ENCODE data around the gene FLRT3. TPM values are rescaled to one million over a fixed set of nuclear protein-coding genes. Genes with fewer than 3 reads are reported as not detected.

Gene FLRT3
- total RNA-seq, 2 donors from 2014 or later: 81.7 to 112 TPM

- Histone ChIP-seq H3K27ac (ENCODE audit: low read depth, low read length) (no peak overlapping the region), H3K36me3 (ENCODE audit: control insufficient read depth, insufficient read depth, low read length) (no peaks in the 10 kb centered on the region), H3K9me3 (ENCODE audit: control insufficient read depth, low read length) (no peaks in the 10 kb centered on the region), H3K4me3 (ENCODE audit: low read length) (no peak overlapping the region), H3K27me3 (ENCODE audit: control insufficient read depth, insufficient read depth, low read length, poor library complexity, severe bottlenecking) (no peaks in the 10 kb centered on the region), H3K9ac (ENCODE audit: extremely low read depth, low read length, poor library complexity, severe bottlenecking) (no peak overlapping the region), H3K4me1 (ENCODE audit: control insufficient read depth, insufficient read depth, low read length) (no peaks in the 10 kb centered on the region)
- H3K4me3 Mint-ChIP-seq: no peak overlapping the region
- no peaks in the 10 kb centered on the region for H3K36me3 Mint-ChIP-seq (ENCODE audit: low read depth)
- H3K27me3 Mint-ChIP-seq (ENCODE audit: insufficient read depth): no peaks in the 10 kb centered on the region
- TF ChIP-seq CTCF (conservative IDR thresholded peaks at IDR 0.05): no peak
- H3K27ac Mint-ChIP-seq: no peak overlapping the region
- H3K9me3 Mint-ChIP-seq: no peaks in the 10 kb centered on the region
- H3K4me1 Mint-ChIP-seq: no peaks in the 10 kb centered on the region
- WGBS, 2 experiments (ENCODE audit: insufficient coverage in 1 of 2, insufficient read length in 1 of 2): 42 to 50% methylated on average over 2 of the region's 3 CpGs
- DNase-seq: no peak
These were observed 41.6 kb downstream of the FLRT3 start for GRCh38 chr20:14295770-14296309.

- no peaks in the 10 kb centered on the region for H3K4me1 ChIP-seq (ENCODE audit: control insufficient read depth, insufficient read depth, low read length)
- Mint-ChIP-seq H3K4me1 (no peaks in the 10 kb centered on the region), H3K9me3 (no peaks in the 10 kb centered on the region), H3K4me3 (no peak overlapping the region), H3K36me3 (ENCODE audit: low read depth) (no peaks in the 10 kb centered on the region), H3K27me3 (ENCODE audit: insufficient read depth) (no peaks in the 10 kb centered on the region), H3K27ac (no peak overlapping the region)
- no peak for TF ChIP-seq CTCF (conservative IDR thresholded peaks at IDR 0.05)
- DNase-seq: no peak
- no peak overlapping the region for H3K4me3 ChIP-seq (ENCODE audit: low read length)
- no peaks in the 10 kb centered on the region for H3K36me3 ChIP-seq (ENCODE audit: control insufficient read depth, insufficient read depth, low read length)
- H3K9ac ChIP-seq (ENCODE audit: extremely low read depth, low read length, poor library complexity, severe bottlenecking): no peak overlapping the region
- no peak overlapping the region for H3K27ac ChIP-seq (ENCODE audit: low read depth, low read length)
- H3K27me3 ChIP-seq (ENCODE audit: control insufficient read depth, insufficient read depth, low read length, poor library complexity, severe bottlenecking): no peaks in the 10 kb centered on the region
- H3K9me3 ChIP-seq (ENCODE audit: control insufficient read depth, low read length): no peaks in the 10 kb centered on the region
- WGBS, 2 experiments (ENCODE audit: insufficient coverage in 1 of 2, insufficient read length in 1 of 2): 46 to 88% methylated on average over 1 to 2 of the region's 2 CpGs
These were observed 42.2 kb downstream of the FLRT3 start for GRCh38 chr20:14295238-14295637.

- no peak for TF ChIP-seq CTCF (conservative IDR thresholded peaks at IDR 0.05)
- no peaks in the 10 kb centered on the region for H3K4me1 ChIP-seq (ENCODE audit: control insufficient read depth, insufficient read depth, low read length)
- H3K36me3 ChIP-seq (ENCODE audit: control insufficient read depth, insufficient read depth, low read length): no peaks in the 10 kb centered on the region
- Mint-ChIP-seq H3K4me3 (no peak overlapping the region), H3K27ac (no peak overlapping the region), H3K9me3 (no peaks in the 10 kb centered on the region), H3K4me1 (no peaks in the 10 kb centered on the region), H3K27me3 (ENCODE audit: insufficient read depth) (no peaks in the 10 kb centered on the region), H3K36me3 (ENCODE audit: low read depth) (no peaks in the 10 kb centered on the region)
- no peaks in the 10 kb centered on the region for H3K9me3 ChIP-seq (ENCODE audit: control insufficient read depth, low read length)
- no peak overlapping the region for H3K9ac ChIP-seq (ENCODE audit: extremely low read depth, low read length, poor library complexity, severe bottlenecking)
- DNase-seq: no peak
- H3K27me3 ChIP-seq (ENCODE audit: control insufficient read depth, insufficient read depth, low read length, poor library complexity, severe bottlenecking): no peaks in the 10 kb centered on the region
- 86 to 100% methylated on average over 1 of the region's 1 CpG for WGBS, 2 experiments (ENCODE audit: insufficient coverage in 1 of 2, insufficient read length in 1 of 2)
- H3K27ac ChIP-seq (ENCODE audit: low read depth, low read length): no peak overlapping the region
- no peak overlapping the region for H3K4me3 ChIP-seq (ENCODE audit: low read length)
These were observed 45.9 kb downstream of the FLRT3 start for GRCh38 chr20:14291502-14291901.
